Heart right ventricle (tissue), 16 donors: Measurements from ENCODE around the gene PCA3. TPM values are rescaled to one million over a fixed set of nuclear protein-coding genes. Genes with fewer than 3 reads are reported as not detected.

ENCODE experiments used
- ATAC-seq, 8 donors: fragments of 200-7000 bp; cut with Tn5 transposase; one replicate each; pipeline ENCODE4 v1.9.1; 2020; ENCODE audit warnings: mild to moderate bottlenecking in 8 of 8, moderate library complexity in 8 of 8, moderate number of reproducible peaks in 1 of 8
- DNase-seq, 2 donors: peaks; one replicate each; pipeline ENCODE4 v3.0.0-alpha.2; 2020
- H3K27ac ChIP-seq, 10 donors: fragments of 200-600 bp; sonication (generic) in 2 of 10; one replicate each; pipeline versions ENCODE4 v1.5.0 to v1.8.0; 2020 to 2022; ENCODE audit warnings: mild to moderate bottlenecking in 3 of 10
- H3K27me3 ChIP-seq, 7 donors: fragments of 200-600 bp; one replicate each; pipeline ENCODE4 v1.8.0; 2021 to 2022; ENCODE audit warnings: mild to moderate bottlenecking in 2 of 7
- H3K36me3 ChIP-seq, 9 donors: fragments of 200-600 bp; sonication (generic) in 1 of 9; one replicate each; pipeline versions ENCODE4 v1.5.0 to v1.8.0; 2020 to 2022; ENCODE audit warnings: mild to moderate bottlenecking in 2 of 9
- H3K4me1 ChIP-seq, 9 donors: fragments of 200-600 bp; sonication (generic) in 1 of 9; one replicate each; pipeline versions ENCODE4 v1.5.0 to v1.8.0; 2020 to 2022; ENCODE audit warnings: mild to moderate bottlenecking in 4 of 9
- H3K4me3 ChIP-seq, 10 donors: fragments of 200-600 bp; sonication (generic) in 2 of 10; one replicate each; pipeline versions ENCODE4 v1.5.0 to v1.8.0; 2020 to 2022; ENCODE audit warnings: mild to moderate bottlenecking in 7 of 10, moderate library complexity in 2 of 10
- H3K9me3 ChIP-seq, 11 donors: fragments of 200-600 bp in 10 of 11; sonication (generic) in 2 of 11; one replicate each; pipeline versions ENCODE4 v1.5.0 to v1.8.0; 2013 to 2022; ENCODE audit warnings: mild to moderate bottlenecking in 2 of 11, control low read depth in 1 of 11, moderate library complexity in 1 of 11
- CTCF ChIP-seq, 9 donors: fragments of 200-600 bp; sonication (generic) in 2 of 9; IDR thresholded peaks; one replicate each; pipeline versions ENCODE4 v1.5.0 to v1.8.0; 2021 to 2022; ENCODE audit warnings: antibody characterized with exemption in 9 of 9, mild to moderate bottlenecking in 5 of 9, moderate library complexity in 1 of 9
- WGBS, 2 donors: extraction: QIAGEN DNeasy Blood & Tissue Kit; methylation state at CpG; one replicate each; pipeline ENCODE4 v1.1.7; 2013; ENCODE audit warnings: inconsistent platforms in 1 of 2; 5-methylcytosine and 5-hydroxymethylcytosine counted together
- intact Hi-C, 10 donors: fragments of 100-400 bp; cut with DNase I; formaldehyde crosslinking; loops; one replicate each; pipeline versions ENCODE4 v1.11.1 to v1.14.2; 2022
- polyA plus RNA-seq, 2 donors: library from polyadenylated mRNA; stranded (reverse); fragments of 200-250 nt; gene quantifications; one replicate each; pipeline ENCODE4 v1.2.3, GENCODE V29; 2013
- total RNA-seq, 10 donors: library from RNA; stranded (reverse); fragmentation: NEBNext Ultra II Directional in 3 of 10; extraction: Animal tissue kit (Norgen Biotek cat#: 25700) in 3 of 10; gene quantifications; one replicate each; pipeline versions ENCODE4 v1.2.1 to v1.2.4, GENCODE V29; 2021 to 2023
- donor health status: Arrhythmogenic right ventricular cardiomyopathy.
- donor health status: ischemic (EF 13 %, LVEDD 7.1; RV severe dilation, severe dysfunction).
- donor health status: healthy with polysubstance abuse.
- donor health status: DM: no; HTN: yes; CAD: no.
- donor health status: DM: no; HTN: no; CAD: no.
- donor health status: ischemic (EF 25% LVEDD 6.9; RV normal size, moderate dysfunction).
- donor health status: ischemic (EF 25% LVEDD 5.7; RV mildly dilated, moderate dysfunction).
- donor health status: healthy.
- donor health status: DM: yes; HTN: yes; CAD: no.
- donor health status: Ischemic cardiomyopathy.
- donor health status: ischemic (EF 35%, LVEDD 5.7; RV mildly dilated, moderate dysfunction).
- donor health status: nonischemic (EF 11% LVEDD 7.7; RV severe dilation, severe dysfunction).
- donor health status: DM: yes; HTN: yes; CAD: no.
- donor health status: PGD.
- donor health status: ischemic (EF 29% LVEDD 5.4; RV normal size, mild dysfunction).
- donor health status: nonischemic (EF 23%, LVEDD 6.1; RV moderate dilation, normal function).

PCA3 gene
- total and polyA plus RNA-seq, 12 donors: 0.01 TPM; not detected in 11

GRCh38 chr9:76785501-76785900 lies 21.3 kb downstream of the PCA3 start:
- H3K4me1 ChIP-seq: no peaks in the 10 kb centered on the region
- no peak for TF ChIP-seq CTCF (IDR thresholded peaks at IDR 0.05)
- H3K4me3 ChIP-seq: no peak overlapping the region
- intact Hi-C loops: no loop called here
- no peak for DNase-seq
- no peak for ATAC-seq
- peaks cover 0 to 7% (median 0%) of the 10 kb centered on the region in 7 donors for H3K27me3 ChIP-seq
- H3K27ac ChIP-seq: no peak overlapping the region
- no peaks in the 10 kb centered on the region for H3K9me3 ChIP-seq
- 81 to 82% methylated on average over 1 of the region's 1 CpG for WGBS, 2 donors
- H3K36me3 ChIP-seq: no peaks in the 10 kb centered on the region

GRCh38 chr9:76787677-76788076 lies 23.4 kb downstream of the PCA3 start:
- H3K4me3 ChIP-seq: no peak overlapping the region
- no peak for TF ChIP-seq CTCF (IDR thresholded peaks at IDR 0.05)
- 79 to 81% methylated on average over 11 of the region's 11 CpGs for WGBS, 2 donors
- intact Hi-C loops: no loop called here
- no peak overlapping the region for H3K27ac ChIP-seq
- no peak for ATAC-seq
- no peaks in the 10 kb centered on the region for H3K4me1 ChIP-seq
- no peak for DNase-seq
- no peaks in the 10 kb centered on the region for H3K36me3 ChIP-seq
- peaks cover 0 to 3% (median 0%) of the 10 kb centered on the region in 7 donors for H3K27me3 ChIP-seq
- H3K9me3 ChIP-seq: no peaks in the 10 kb centered on the region

- H3K27me3 ChIP-seq: peaks cover 0 to 3% (median 0%) of the 10 kb centered on the region in 7 donors
- intact Hi-C loops: no loop called here
- no peak overlapping the region for H3K4me3 ChIP-seq
- H3K9me3 ChIP-seq: no peaks in the 10 kb centered on the region
- H3K36me3 ChIP-seq: no peaks in the 10 kb centered on the region
- no peak for TF ChIP-seq CTCF (IDR thresholded peaks at IDR 0.05)
- 90 to 97% methylated on average over 1 of the region's 1 CpG for WGBS, 2 donors
- no peak for DNase-seq
- ATAC-seq: no peak
- H3K4me1 ChIP-seq: no peaks in the 10 kb centered on the region
- H3K27ac ChIP-seq: no peak overlapping the region
Measured at GRCh38 chr9:76789840-76790239, 25.6 kb downstream of the PCA3 start.

- intact Hi-C loops: no loop called here
- ATAC-seq: no peak
- no peak for DNase-seq
- Histone ChIP-seq H3K27ac (no peak overlapping the region), H3K4me1 (no peaks in the 10 kb centered on the region), H3K9me3 (no peaks in the 10 kb centered on the region), H3K27me3 (peaks cover 0 to 8% (median 0%) of the 10 kb centered on the region in 7 donors), H3K4me3 (no peak overlapping the region), H3K36me3 (no peaks in the 10 kb centered on the region)
- no peak for TF ChIP-seq CTCF (IDR thresholded peaks at IDR 0.05)
- WGBS, 2 donors: 92 to 95% methylated on average over 15 of the region's 15 CpGs
Measured at GRCh38 chr9:76793784-76794431, 29.7 kb downstream of the PCA3 start.
